CD4-positive, alpha-beta T cell treated with Interleukin-6 at 100 ng/mL for 8 hours (primary cell): ENCODE results near the gene RBMS3.
"Not testable (repeated sequence)": the region's sequence is repeated elsewhere in the genome, so short reads cannot be mapped to it uniquely, and the experiment has no call there.

Source experiments
- DNase-seq: peaks from one replicate; pipeline ENCODE4 v3.0.0-alpha.2; 2020; ENCODE audit warnings: mixed read lengths, low spot score

Gene RBMS3

GRCh38 chr3:29312395-29312794, 31.5 kb downstream of the RBMS3 start:
- no peak for DNase-seq

- DNase-seq: no peak
Observed at GRCh38 chr3:29312960-29313452, 32.1 kb downstream of the RBMS3 start.

DNA sequence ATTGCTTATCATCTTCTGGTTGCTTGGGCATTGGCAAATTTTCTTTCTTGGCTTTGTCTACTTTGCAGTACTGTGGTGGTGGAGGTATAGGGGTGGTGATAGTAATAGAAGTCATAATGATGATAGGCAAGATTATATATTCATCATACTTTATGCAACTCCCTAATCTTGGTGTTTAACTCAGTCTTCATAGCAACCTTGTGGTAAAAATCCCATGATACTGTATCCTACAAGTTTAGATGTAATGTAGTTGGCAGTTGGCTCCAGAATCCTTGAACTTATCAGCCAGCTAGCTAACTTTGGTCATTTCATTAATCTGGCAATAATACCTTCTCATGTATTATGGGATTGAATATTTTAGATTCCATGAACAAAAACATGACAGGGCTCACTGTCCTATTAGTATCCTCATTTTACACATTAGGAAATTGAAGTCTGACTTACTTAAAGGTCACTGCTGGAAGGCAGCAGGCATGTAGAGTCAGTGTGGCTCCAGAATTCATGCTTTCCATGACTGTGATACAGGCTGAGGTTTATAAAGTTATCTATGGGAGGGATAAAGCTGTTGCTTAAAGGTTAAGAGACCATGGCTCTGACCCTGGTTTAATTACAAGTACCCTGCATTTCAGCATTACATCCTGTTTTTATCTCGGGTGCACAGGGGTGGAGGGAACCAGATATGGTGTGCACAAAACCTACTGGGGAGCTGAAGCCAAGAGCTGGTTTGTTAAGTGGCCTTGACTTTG, 33.3 kb downstream of the RBMS3 start:
- no peak for DNase-seq

DNA sequence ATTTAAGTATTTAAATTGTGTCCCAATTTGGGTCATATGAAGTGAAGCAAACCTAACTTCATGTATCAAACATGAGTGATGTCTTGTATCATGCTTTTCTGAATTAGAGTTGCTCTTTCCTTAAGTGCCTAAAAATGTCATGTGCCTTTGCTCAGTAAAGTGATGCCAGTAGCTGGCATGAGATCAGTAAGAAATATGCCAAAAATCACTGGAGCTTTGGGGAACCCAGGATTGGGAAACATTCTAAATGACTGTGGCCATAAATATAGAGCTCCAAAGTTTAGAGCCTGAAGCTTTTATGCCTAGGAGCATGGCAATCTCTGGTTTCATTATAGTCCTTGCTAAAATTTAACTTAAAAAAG, 33.8 kb downstream of the RBMS3 start:
- no peak for DNase-seq

DNA sequence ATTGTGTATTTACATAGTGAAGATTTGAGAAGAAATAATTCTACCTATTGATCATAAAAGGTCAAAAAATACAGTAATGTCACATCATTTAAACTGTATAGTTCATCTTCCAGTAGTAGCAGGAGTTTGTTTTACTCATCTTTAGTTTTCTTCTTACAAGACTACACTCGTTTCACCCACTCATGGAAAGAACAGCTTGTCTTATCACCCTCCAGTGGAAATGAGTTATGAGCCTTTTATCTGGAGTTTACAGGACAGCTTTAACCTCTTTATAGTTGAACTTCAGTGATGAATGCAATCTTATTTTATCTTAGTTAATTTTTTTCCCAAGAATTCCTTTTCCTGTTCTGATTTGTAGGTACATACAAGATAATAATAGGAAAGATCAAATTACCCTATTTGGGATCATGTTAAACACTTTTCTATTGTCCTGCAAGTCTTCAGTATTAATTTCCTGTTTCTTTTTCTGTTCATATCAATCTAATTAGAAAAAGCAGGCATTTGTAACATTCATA, 36.8 kb downstream of the RBMS3 start:
- DNase-seq: no peak

DNA sequence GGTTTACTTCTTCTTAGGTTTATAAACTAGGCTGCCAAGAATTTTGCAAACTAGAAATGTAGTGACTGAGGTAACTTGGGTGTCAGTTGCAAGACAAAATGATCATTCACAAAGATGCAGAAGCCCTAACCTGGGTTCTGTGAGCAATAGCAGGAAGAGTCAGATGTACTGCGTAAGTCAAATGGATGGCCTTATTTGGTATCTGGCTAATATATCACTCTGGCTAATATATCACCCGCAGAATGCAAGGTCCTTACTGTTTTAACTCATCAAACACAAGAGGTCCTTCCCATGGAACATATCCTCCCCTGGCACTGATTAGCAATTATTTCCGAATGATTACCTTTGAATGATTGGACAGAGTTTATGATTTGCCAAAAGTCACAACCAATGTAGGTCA, 37.4 kb downstream of the RBMS3 start:
- DNase-seq: no peak

DNA sequence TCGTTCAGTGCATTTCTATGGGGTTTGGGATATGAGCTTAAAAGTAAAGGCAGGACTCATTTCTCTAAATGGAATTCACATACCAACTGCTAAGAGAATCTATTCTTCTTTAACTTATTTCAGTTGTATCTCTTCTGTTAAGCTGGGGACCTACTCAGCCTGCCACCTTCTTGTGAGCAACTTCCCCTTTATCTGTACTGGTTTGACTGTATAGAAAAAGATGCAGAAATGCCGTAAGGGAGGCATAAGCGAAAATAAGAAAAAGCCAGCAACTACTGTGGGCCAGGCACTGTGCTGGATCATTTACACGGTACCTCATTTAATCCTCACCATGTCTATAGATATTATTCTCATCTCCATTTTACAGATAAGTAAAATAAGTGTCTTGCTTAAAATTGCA, 38.4 kb downstream of the RBMS3 start:
- no peak for DNase-seq

GRCh38 chr3:29319798-29320197, 38.9 kb downstream of the RBMS3 start:
- no peak for DNase-seq

GRCh38 chr3:29322586-29322985, 41.7 kb downstream of the RBMS3 start:
- no peak for DNase-seq

GRCh38 chr3:29324180-29324651, 43.3 kb downstream of the RBMS3 start:
- DNase-seq: no peak

- not testable (repeated sequence) for DNase-seq
Observed at GRCh38 chr3:29326540-29326939, 45.7 kb downstream of the RBMS3 start.

DNA sequence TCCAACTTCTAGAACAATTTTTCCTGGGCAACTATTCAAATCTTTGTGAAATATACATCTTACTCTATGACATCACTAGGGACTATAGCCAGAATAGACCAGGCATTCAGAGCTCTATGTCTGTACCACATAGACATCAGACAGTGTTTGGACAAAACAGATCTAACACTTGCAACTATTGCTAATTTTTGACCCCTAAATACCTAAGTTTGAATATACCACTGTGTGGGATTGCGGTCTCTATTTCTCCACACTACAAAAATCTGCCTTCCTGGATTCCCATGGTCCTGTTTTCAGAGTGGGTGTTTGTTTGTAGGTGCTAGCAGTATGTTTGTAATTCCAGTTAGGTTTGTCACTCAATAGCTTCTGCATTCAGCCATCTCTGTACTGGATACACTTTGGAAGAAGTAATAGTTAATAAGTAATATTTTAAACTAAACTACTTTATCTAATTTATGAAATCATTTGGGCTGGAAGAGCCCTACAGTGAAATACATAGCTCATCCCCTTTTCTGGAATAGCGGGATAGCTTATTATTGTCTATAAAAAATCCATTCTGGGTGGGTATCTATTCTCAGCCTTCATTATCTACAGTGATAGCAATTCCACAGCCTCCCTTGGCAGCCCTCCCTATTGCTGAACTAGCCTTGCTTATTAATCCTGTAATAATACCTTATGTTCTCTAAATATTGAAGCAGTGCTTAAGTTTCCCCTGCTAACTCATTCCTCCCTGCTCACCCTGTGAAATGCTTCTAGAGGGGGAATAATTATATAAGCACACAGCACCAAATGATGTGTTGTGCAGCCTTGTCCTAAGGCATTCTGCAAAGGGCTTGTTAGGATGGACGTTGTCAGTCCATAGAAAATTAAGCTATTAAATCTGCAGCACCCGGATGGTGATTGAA, 49.4 kb downstream of the RBMS3 start:
- DNase-seq: no peak

GRCh38 chr3:29331035-29331434, 50.2 kb downstream of the RBMS3 start:
- DNase-seq: no peak

- DNase-seq: no peak
Observed at GRCh38 chr3:29331456-29332194, 50.8 kb downstream of the RBMS3 start.

- no peak for DNase-seq
Observed at GRCh38 chr3:29332195-29332637, 51.3 kb downstream of the RBMS3 start.

- no peak for DNase-seq
Observed at GRCh38 chr3:29333576-29333975, 52.7 kb downstream of the RBMS3 start.

DNA sequence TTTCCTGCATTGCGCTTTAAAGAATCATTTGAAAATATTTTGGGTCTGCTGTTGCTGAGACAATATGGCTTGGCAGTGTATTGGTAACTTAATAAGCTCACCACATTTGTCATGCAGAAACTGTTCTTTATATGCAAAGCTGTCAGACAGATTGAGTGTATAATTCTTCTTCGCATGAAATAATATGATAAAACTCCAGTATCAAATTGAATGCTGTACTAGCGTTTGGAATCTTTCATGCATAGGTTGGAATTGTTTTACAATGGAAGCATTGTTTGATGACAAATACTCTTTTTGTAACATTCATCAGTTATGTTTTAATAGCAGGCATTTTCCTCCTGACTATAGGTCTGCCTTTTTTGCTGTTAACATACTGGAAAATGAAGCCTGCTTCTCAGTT, 53.8 kb downstream of the RBMS3 start:
- no peak for DNase-seq

DNA sequence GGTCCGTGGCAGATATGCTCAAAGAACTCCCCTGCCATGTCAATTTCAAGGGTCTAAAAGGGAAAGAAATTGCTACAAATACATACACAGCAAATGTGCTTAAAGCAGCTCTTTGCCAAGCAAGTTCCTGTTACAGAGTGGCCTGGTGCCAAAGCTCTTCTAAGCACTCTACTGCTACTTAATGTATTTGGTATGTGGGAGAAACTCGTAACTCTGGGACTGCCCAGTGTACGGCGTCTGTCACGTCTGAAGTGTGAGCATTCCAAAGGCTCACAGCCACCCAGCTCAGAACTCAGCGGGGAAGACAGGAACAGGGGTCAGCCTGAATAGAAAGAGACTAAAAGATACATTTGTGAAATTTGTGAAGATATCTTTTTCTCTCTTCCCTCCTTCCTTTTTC, 54.6 kb downstream of the RBMS3 start:
- no peak for DNase-seq

GRCh38 chr3:29335943-29336342, 55.1 kb downstream of the RBMS3 start:
- no peak for DNase-seq

GRCh38 chr3:29337565-29337964, 56.7 kb downstream of the RBMS3 start:
- DNase-seq: no peak

- DNase-seq: no peak
Observed at GRCh38 chr3:29338377-29338776, 57.5 kb downstream of the RBMS3 start.
